HEK293T (cell line): ENCODE results near the gene TTC22.

ENCODE experiments used
- ARNT ChIP-seq: fragments of 450-650 bp; IDR thresholded peaks from 2 replicates; pipeline ENCODE4 v1.6.1; 2017; ENCODE audit warnings: mild to moderate bottlenecking
- BHLHE40 ChIP-seq: fragments of 450-650 bp; IDR thresholded peaks from 2 replicates; pipeline ENCODE4 v1.6.1; 2016; ENCODE audit warnings: mild to moderate bottlenecking, moderate library complexity, borderline replicate concordance
- ELF4 ChIP-seq: fragments of 450-650 bp; IDR thresholded peaks from 2 replicates; pipeline ENCODE4 v1.6.1; 2017; ENCODE audit warnings: antibody characterized with exemption
- FOXA1 ChIP-seq: fragments of 450-650 bp; IDR thresholded peaks from 2 replicates; pipeline ENCODE4 v1.6.1; 2016; ENCODE audit warnings: mild to moderate bottlenecking
- FOXM1 ChIP-seq: fragments of 450-650 bp; IDR thresholded peaks from 2 replicates; pipeline ENCODE4 v1.6.1; 2017; ENCODE audit warnings: mild to moderate bottlenecking, borderline replicate concordance
- HDGF ChIP-seq: fragments of 450-650 bp; IDR thresholded peaks from 2 replicates; pipeline ENCODE4 v1.6.1; 2017; ENCODE audit warnings: antibody characterized with exemption, borderline replicate concordance
- NFRKB ChIP-seq: fragments of 450-650 bp; IDR thresholded peaks from 2 replicates; pipeline ENCODE4 v1.6.1; 2016; ENCODE audit warnings: mild to moderate bottlenecking, moderate library complexity
- SP1 ChIP-seq: fragments of 450-650 bp; IDR thresholded peaks from 2 replicates; pipeline ENCODE4 v1.6.1; 2017
- TARDBP ChIP-seq: fragments of 450-650 bp; IDR thresholded peaks from 2 replicates; pipeline ENCODE4 v1.6.1; 2016
- ZNF384 ChIP-seq: fragments of 450-650 bp; IDR thresholded peaks from 2 replicates; pipeline ENCODE4 v1.6.1; 2016

DNA sequence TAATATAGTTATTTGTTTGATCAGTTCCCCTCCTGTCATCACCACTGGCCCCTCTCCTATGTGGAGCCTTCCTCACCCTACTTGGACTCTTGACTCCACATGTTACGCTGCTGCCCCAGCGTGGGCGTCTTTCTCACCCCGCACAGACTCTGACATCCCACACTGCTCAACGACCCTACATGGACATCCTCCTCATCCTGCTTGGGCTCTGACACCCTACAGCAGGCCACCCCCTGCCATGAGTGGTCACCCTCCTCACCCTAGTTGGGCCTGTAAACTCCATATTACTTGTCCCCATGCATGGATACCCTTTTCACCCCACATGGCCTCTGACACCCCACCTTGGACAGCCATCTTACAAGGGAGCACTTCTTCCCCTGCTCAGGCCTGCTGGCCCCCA, 64.4 kb downstream of the TTC22 start:
- TF ChIP-seq SP1 (no peak), FOXM1 (no peak), ELF4 (no peak), FOXA1 (no peak), HDGF (no peak), ZNF384 (no peak), NFRKB (no peak), BHLHE40 (no peak), TARDBP (no peak), ARNT (no peak)
